DND-41 (cell line): ENCODE measurements around the gene EFCAB11.

Experiments used
- EZH2 ChIP-seq: IDR thresholded peaks from 3 replicates; pipeline ENCODE4 v1.6.1; 2012; ENCODE audit warnings: borderline replicate concordance, low read depth, mild to moderate bottlenecking, moderate library complexity, low read length, inconsistent platforms; ENCODE audit not compliant: severe bottlenecking
- TF ChIP-seq, protein P1 (sequence below): IDR thresholded peaks from 2 replicates; pipeline ENCODE4 v1.5.1; 2012; ENCODE audit warnings: borderline replicate concordance, low read length, moderate library complexity, mild to moderate bottlenecking; ENCODE audit not compliant: poor library complexity, severe bottlenecking; ENCODE audit errors: extremely low read depth

DNA sequence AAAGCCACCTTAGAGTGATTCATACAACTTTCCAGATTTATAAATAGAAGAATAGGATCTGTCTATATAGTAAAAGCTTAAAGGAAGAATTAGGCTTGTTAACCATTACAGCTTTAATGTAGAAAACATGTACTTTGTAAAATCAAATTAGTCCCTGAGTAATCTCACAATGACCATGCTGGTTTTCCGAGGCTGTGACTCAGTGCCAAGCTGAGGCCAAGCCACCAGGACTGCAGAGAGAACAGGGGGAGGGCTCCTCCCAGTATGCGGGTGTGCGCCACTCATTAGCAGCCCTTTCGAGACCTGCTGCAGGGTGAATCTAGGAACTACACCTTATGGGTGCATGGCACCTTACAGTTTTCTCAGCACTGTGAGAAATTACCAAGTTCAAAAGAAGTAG, 167.0 kb downstream of the EFCAB11 start:
- TF ChIP-seq, protein P1, sequence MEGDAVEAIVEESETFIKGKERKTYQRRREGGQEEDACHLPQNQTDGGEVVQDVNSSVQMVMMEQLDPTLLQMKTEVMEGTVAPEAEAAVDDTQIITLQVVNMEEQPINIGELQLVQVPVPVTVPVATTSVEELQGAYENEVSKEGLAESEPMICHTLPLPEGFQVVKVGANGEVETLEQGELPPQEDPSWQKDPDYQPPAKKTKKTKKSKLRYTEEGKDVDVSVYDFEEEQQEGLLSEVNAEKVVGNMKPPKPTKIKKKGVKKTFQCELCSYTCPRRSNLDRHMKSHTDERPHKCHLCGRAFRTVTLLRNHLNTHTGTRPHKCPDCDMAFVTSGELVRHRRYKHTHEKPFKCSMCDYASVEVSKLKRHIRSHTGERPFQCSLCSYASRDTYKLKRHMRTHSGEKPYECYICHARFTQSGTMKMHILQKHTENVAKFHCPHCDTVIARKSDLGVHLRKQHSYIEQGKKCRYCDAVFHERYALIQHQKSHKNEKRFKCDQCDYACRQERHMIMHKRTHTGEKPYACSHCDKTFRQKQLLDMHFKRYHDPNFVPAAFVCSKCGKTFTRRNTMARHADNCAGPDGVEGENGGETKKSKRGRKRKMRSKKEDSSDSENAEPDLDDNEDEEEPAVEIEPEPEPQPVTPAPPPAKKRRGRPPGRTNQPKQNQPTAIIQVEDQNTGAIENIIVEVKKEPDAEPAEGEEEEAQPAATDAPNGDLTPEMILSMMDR, result no peak
- no peak for TF ChIP-seq EZH2
